Loucy (cell line): ENCODE results near the gene KCNT1.
"Not testable (repeated sequence)": the region's sequence is repeated elsewhere in the genome, so short reads cannot be mapped to it uniquely, and the experiment has no call there.

Experiments used
- H2AFZ ChIP-seq: fragments of 200-600 bp; sonication (generic); 2 replicates; pipeline ENCODE4 v1.6.0; 2016; ENCODE audit warnings: antibody characterized with exemption, mild to moderate bottlenecking, low read length, moderate library complexity
- H3F3A ChIP-seq: fragments of 200-600 bp; 2 replicates; pipeline ENCODE4 v1.6.0; 2016; ENCODE audit warnings: antibody characterized with exemption, low read depth, mild to moderate bottlenecking
- H3K27me3 ChIP-seq: fragments of 200-600 bp; sonication (generic); 2 replicates; pipeline ENCODE4 v1.6.1; 2014; ENCODE audit warnings: low read length, mild to moderate bottlenecking; ENCODE audit not compliant: insufficient read depth, poor library complexity, severe bottlenecking
- H3K36me3 ChIP-seq: fragments of 200-600 bp; sonication (generic); 2 replicates; pipeline ENCODE4 v1.6.1; 2016; ENCODE audit warnings: low read length; ENCODE audit not compliant: insufficient read depth
- H3K4me1 ChIP-seq: fragments of 200-600 bp; sonication (generic); 2 replicates; pipeline ENCODE4 v1.5.1; 2014; ENCODE audit warnings: low read length, mild to moderate bottlenecking; ENCODE audit not compliant: insufficient read depth, poor library complexity, severe bottlenecking
- H3K4me2 ChIP-seq: fragments of 200-600 bp; sonication (generic); 2 replicates; pipeline ENCODE4 v1.6.0; 2014; ENCODE audit warnings: antibody characterized with exemption, low read length, low read depth, mild to moderate bottlenecking; ENCODE audit not compliant: poor library complexity, severe bottlenecking
- H3K4me3 ChIP-seq: fragments of 200-600 bp; sonication (generic); 2 replicates; pipeline ENCODE4 v1.5.1; 2014; ENCODE audit warnings: low read length, mild to moderate bottlenecking, mixed read lengths; ENCODE audit not compliant: poor library complexity, severe bottlenecking
- H3K79me2 ChIP-seq: fragments of 200-600 bp; sonication (generic); 2 replicates; pipeline ENCODE4 v1.6.1; 2014; ENCODE audit warnings: low read length; ENCODE audit not compliant: insufficient read depth
- H3K9ac ChIP-seq: fragments of 200-600 bp; sonication (generic); 2 replicates; pipeline ENCODE4 v1.6.0; 2014; ENCODE audit warnings: mild to moderate bottlenecking, low read depth, low read length, moderate library complexity; ENCODE audit not compliant: poor library complexity, severe bottlenecking
- H3K9me2 ChIP-seq: fragments of 200-600 bp; sonication (generic); replicated peaks from 2 replicates; pipeline ENCODE4 v1.6.1; 2016; ENCODE audit warnings: low read depth, low read length, mixed read lengths
- H3K9me3 ChIP-seq: fragments of 200-600 bp; sonication (generic); 2 replicates; pipeline ENCODE4 v1.6.1; 2014; ENCODE audit warnings: mild to moderate bottlenecking, antibody characterized with exemption, low read length, low read depth; ENCODE audit not compliant: insufficient read depth
- H4K20me1 ChIP-seq: fragments of 200-600 bp; sonication (generic); 2 replicates; pipeline ENCODE4 v1.6.0; 2014; ENCODE audit warnings: antibody characterized with exemption, low read length, mild to moderate bottlenecking; ENCODE audit not compliant: insufficient read depth, poor library complexity, severe bottlenecking
- CTCF ChIP-seq: fragments of 200-600 bp; sonication (generic); conservative IDR thresholded peaks from 2 replicates; pipeline ENCODE4 v1.5.1; 2014; ENCODE audit warnings: mild to moderate bottlenecking, antibody characterized with exemption, low read length
- EZH2phosphoT487 ChIP-seq: fragments of 200-600 bp; IDR thresholded peaks from 2 replicates; pipeline ENCODE4 v1.6.1; 2018; ENCODE audit warnings: antibody characterized with exemption, mild to moderate bottlenecking, moderate library complexity, borderline replicate concordance

Gene KCNT1

GRCh38 chr9:135669616-135670285 lies 32.2 kb upstream of the KCNT1 start:
- TF ChIP-seq EZH2phosphoT487 = no peak
- TF ChIP-seq CTCF = no peak

DNA sequence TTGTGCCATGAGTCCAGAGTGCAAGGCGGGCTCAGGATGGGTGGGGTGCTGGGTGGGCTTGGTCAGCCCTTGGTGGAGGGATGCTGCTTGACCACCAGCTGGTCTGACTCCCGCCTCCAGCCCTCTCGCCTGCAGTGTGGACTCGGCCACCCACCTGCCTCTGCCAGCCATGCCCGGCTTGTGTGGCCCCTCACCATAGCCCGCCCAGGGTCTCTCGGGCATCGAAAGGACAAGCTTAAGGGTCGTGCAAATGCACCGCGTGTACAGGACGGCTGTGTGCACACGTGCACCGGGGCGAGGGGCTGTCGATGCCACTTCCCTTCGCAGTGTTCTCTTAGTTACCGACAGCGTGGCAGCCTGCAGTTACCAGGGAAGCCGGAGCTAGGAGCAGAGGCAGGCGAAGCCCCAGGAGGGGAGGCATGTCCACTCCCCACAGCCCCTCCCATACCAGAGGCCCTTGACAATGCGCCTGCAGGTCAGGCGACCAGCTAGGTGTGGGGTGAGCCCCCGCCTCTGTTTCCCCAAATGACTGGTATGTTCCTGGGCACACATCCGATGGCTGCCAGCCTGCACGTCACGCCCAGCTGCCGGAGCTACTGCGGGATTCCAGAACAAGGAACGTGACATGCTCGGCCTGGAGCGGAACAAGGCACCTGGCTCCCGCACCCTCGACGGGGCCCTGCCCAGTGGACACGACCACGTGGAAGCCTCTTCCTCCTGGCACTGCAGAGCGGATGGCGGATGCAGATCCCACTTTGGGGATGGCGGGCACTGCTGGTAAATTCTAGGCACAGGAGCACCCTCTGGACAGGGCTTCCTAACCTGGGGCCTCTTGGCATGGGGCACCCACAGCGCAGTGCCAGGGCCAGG lies 31.0 kb upstream of the KCNT1 start:
- H3K36me3 ChIP-seq = no peaks in the 10 kb centered on the region
- no peaks in the 10 kb centered on the region for H3K9me2 ChIP-seq
- no peaks in the 10 kb centered on the region; the same call in 1 of the 2 replicates for H3K9me3 ChIP-seq
- H3K4me1 ChIP-seq = no peaks in the 10 kb centered on the region
- H3K9ac ChIP-seq = no peak overlapping the region
- H2AFZ ChIP-seq = no peak overlapping the region
- no peaks in the 10 kb centered on the region for H3K79me2 ChIP-seq
- TF ChIP-seq CTCF (no peak), EZH2phosphoT487 (no peak)
- no peaks in the 10 kb centered on the region for H3F3A ChIP-seq
- H3K27me3 ChIP-seq = no peaks in the 10 kb centered on the region
- H4K20me1 ChIP-seq = no peaks in the 10 kb centered on the region
- no peak overlapping the region for H3K4me3 ChIP-seq
- H3K4me2 ChIP-seq = no peak overlapping the region

More at GRCh38 chr9:135669616-135670285, 32.2 kb upstream of the KCNT1 start:
- Histone ChIP-seq H3K79me2 (no peaks in the 10 kb centered on the region), H3K27me3 (no peaks in the 10 kb centered on the region), H3K4me3 (no peak overlapping the region), H3K4me1 (no peaks in the 10 kb centered on the region), H3K9me3 (no peaks in the 10 kb centered on the region; the same call in 1 of the 2 replicates), H3F3A (no peaks in the 10 kb centered on the region), H4K20me1 (no peaks in the 10 kb centered on the region), H3K9me2 (no peaks in the 10 kb centered on the region), H2AFZ (no peak overlapping the region), H3K36me3 (no peaks in the 10 kb centered on the region), H3K4me2 (no peak overlapping the region), H3K9ac (no peak overlapping the region)

DNA sequence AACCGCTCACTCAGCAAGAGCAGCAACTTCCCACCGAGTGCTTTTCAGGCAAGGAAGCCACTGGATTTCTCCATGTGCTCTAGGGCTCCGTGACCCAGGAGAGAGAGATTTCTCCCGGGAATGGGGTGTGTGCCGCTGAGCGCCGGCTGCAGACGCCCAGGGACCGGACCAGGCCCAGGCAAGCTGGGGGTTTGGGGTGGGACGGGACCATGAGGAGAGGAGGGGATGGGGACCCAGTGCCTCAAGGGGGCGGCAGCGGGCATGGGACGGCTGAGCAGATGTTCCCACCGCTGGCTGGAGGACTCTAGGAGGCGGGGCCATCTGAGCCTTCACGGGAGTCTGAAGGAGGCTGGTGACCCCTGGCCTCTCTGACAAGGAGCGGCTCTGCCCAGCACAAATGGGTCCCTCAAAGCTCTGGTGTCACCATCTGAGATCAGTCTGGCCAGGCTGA lies 30.4 kb upstream of the KCNT1 start:
- TF ChIP-seq EZH2phosphoT487 (no peak), CTCF (no peak)

DNA sequence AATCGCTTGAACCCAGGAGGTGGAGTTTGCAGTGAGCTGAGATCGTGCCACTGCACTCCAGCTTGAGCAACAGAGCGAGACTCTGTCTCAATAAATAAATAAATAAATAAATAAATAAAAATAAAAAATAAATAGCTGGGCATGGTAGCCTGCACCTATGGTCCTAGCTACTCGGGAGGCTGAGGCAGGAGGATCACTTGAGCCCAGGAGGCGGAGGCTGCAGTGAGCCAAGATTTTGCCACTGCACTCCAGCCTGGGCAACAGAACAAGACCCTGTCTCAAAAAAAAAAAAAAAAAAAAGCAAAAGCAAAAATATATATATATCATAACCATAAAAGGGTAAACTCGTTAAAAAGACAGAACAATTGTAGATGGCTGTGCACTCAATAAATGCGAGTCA lies 29.2 kb upstream of the KCNT1 start:
- not testable (repeated sequence) for H3K4me1 ChIP-seq, H3K36me3 ChIP-seq, H3K79me2 ChIP-seq, H4K20me1 ChIP-seq, H2AFZ ChIP-seq, H3K9ac ChIP-seq, H3K9me2 ChIP-seq, H3K9me3 ChIP-seq, H3K27me3 ChIP-seq, H3K4me3 ChIP-seq, H3K4me2 ChIP-seq, H3F3A ChIP-seq

More for the DNA sequence above, 30.4 kb upstream of the KCNT1 start:
- no peaks in the 10 kb centered on the region for H3K9me2 ChIP-seq
- no peak overlapping the region for H2AFZ ChIP-seq
- no peaks in the 10 kb centered on the region; the same call in 1 of the 2 replicates for H3K9me3 ChIP-seq
- H3K27me3 ChIP-seq = no peaks in the 10 kb centered on the region
- no peaks in the 10 kb centered on the region for H3K79me2 ChIP-seq
- H3K9ac ChIP-seq = no peak overlapping the region
- no peaks in the 10 kb centered on the region for H3F3A ChIP-seq
- no peak overlapping the region for H3K4me3 ChIP-seq
- H3K36me3 ChIP-seq = no peaks in the 10 kb centered on the region
- H4K20me1 ChIP-seq = no peaks in the 10 kb centered on the region
- no peaks in the 10 kb centered on the region for H3K4me1 ChIP-seq
- H3K4me2 ChIP-seq = no peak overlapping the region
